Right cardiac atrium (tissue), 5 donors: ENCODE measurements around the gene HSPG2. TPM values are rescaled to one million over a fixed set of nuclear protein-coding genes. Genes with fewer than 3 reads are reported as not detected.
"Not testable (repeated sequence)": the region's sequence is repeated elsewhere in the genome, so short reads cannot be mapped to it uniquely, and the experiment has no call there.

Experiments
- ATAC-seq, 2 donors: fragments of 200-7000 bp; cut with Tn5 transposase; one replicate each; pipeline versions ENCODE4 v1.8.0 to v1.9.1; 2020; ENCODE audit warnings: moderate library complexity in 2 of 2, mild to moderate bottlenecking in 1 of 2
- DNase-seq, 3 donors: peaks; one replicate each; pipeline ENCODE4 v3.0.0-alpha.2; 2020
- H3K27ac ChIP-seq: one replicate; pipeline ENCODE4 v1.5.1; 2013; ENCODE audit warnings: mild to moderate bottlenecking, low read length, control low read depth, moderate library complexity
- H3K27me3 ChIP-seq: one replicate; pipeline ENCODE4 v1.6.1; 2013; ENCODE audit not compliant: control insufficient read depth, insufficient read depth
- H3K4me1 ChIP-seq: one replicate; pipeline ENCODE4 v1.6.1; 2013; ENCODE audit warnings: low read length; ENCODE audit not compliant: control insufficient read depth, insufficient read depth
- H3K4me3 ChIP-seq: one replicate; pipeline ENCODE4 v1.5.1; 2013; ENCODE audit warnings: low read length, control low read depth
- H3K9me3 ChIP-seq: one replicate; pipeline ENCODE4 v1.6.1; 2013; ENCODE audit warnings: low read length; ENCODE audit not compliant: control insufficient read depth
- WGBS: extraction: QIAGEN DNeasy Blood & Tissue Kit; methylation state at CpG from one replicate; pipeline ENCODE4 v1.1.7; 2013; 5-methylcytosine and 5-hydroxymethylcytosine counted together
- intact Hi-C, 4 donors: fragments of 100-400 bp; cut with DNase I; formaldehyde crosslinking; loops; one replicate each; pipeline versions ENCODE4 v1.11.0 to v1.14.0; 2022 to 2023
- polyA plus RNA-seq: library from polyadenylated mRNA; stranded (reverse); fragments of 200-250 nt; gene quantifications from one replicate; pipeline ENCODE4 v1.2.3, GENCODE V29; 2013
- total RNA-seq, 4 donors: library from RNA; stranded (reverse); fragmentation: NEBNext Ultra II Directional; extraction: Animal tissue kit (Norgen Biotek cat#: 25700); gene quantifications; one replicate each; pipeline ENCODE4 v1.2.1, GENCODE V29; 2021
- donor health status: healthy with polysubstance abuse.
- donor health status: DM: no; HTN: yes; CAD: no.
- donor health status: DM: no; HTN: no; CAD: no.
- donor health status: DM: no; HTN: yes; CAD: no; lungs with severe emphysema.
- donor health status: DM: yes; HTN: yes; CAD: no.

Gene HSPG2
- total and polyA plus RNA-seq, 5 donors = 257 to 659 (median 459) TPM

DNA sequence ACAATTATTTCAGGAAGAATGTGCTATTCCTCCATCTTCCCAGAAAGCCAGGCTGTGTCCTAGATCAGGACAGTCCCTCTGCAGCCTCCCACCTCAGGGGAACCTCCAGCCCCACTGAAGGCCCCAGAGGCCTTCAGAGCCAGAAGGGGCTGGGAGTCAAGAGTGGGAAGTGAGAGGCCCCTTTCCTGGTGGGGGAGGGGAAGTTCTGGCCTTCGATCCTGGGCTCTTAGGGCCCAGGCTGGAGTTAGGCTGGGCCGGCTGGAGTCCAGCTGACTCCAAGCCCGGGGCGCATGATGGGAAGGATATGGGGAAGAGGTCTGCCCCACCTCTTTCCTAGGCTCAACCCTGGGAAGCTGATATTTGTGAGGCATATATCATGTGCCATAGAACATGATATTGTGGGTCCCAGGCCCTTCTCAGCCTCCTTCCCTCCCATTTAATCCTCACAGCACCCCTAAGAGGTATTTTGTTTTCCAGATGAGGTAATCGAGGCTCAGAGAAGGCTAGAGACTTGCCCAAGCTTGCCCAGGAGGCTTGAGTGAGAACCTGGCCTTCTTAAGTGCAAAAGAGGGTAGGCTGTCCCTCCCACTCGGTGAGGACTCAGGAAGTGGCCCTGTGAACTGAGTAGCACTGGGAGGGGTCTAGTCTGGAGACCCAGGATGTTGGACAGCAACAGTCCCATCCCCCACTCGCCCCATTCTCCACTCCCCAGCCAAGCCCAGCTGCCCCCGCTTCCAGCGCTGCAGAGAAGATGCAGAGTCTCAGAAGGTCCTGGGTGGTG lies 18.6 kb upstream of the HSPG2 start:
- H3K4me1 ChIP-seq = peaks cover 15% of the 10 kb centered on the region
- 42% methylated on average over 9 of the region's 9 CpGs for WGBS
- peak overlapping the region; percentile 81 for H3K27ac ChIP-seq
- H3K9me3 ChIP-seq = no peaks in the 10 kb centered on the region
- intact Hi-C loops = no loop called here
- ATAC-seq (peak; percentile 53 to 63), DNase-seq (peak; percentile 56 to 91 (median 87))
- H3K4me3 ChIP-seq = no peak overlapping the region
- no peaks in the 10 kb centered on the region for H3K27me3 ChIP-seq

DNA sequence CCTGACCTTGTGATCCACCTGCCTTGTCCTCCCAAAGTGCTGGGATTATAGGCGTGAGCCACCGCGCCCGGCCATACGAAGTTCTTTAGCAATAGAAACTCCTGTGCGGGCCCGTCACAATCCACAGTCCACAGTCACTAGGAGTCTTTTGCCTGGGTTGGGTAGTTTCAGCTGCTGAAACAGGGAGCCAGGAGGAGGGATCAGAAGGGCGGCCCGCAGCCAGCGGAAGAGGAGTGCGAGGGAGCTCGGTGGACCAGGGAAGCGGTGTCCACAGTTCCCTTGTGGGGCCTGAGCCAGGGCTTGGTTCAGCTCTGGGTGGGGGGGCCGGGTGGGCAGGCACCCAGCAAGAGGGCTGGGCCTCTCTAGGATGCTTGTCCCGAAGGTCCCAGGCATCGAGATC lies 17.9 kb upstream of the HSPG2 start:
- Histone ChIP-seq H3K27me3 (no peaks in the 10 kb centered on the region), H3K4me1 (peaks cover 15% of the 10 kb centered on the region), H3K9me3 (no peaks in the 10 kb centered on the region), H3K4me3 (no peak overlapping the region), H3K27ac (peak overlapping the region; percentile 81)
- DNase-seq = peak; percentile 85 to 93 (median 92)
- peak; percentile 57 to 83 for ATAC-seq
- WGBS = 40% methylated on average over 16 of the region's 16 CpGs
- intact Hi-C loops = no loop called here

GRCh38 chr1:21952786-21953520 lies 15.8 kb upstream of the HSPG2 start:
- Histone ChIP-seq H3K27ac (no peak overlapping the region), H3K9me3 (no peaks in the 10 kb centered on the region), H3K27me3 (no peaks in the 10 kb centered on the region), H3K4me3 (no peak overlapping the region), H3K4me1 (peaks cover 15% of the 10 kb centered on the region)
- intact Hi-C loops = no loop called here
- ATAC-seq (no peak), DNase-seq (peak in 1 of 3 donors; percentile 38)
- WGBS = 63% methylated on average over 6 of the region's 6 CpGs

DNA sequence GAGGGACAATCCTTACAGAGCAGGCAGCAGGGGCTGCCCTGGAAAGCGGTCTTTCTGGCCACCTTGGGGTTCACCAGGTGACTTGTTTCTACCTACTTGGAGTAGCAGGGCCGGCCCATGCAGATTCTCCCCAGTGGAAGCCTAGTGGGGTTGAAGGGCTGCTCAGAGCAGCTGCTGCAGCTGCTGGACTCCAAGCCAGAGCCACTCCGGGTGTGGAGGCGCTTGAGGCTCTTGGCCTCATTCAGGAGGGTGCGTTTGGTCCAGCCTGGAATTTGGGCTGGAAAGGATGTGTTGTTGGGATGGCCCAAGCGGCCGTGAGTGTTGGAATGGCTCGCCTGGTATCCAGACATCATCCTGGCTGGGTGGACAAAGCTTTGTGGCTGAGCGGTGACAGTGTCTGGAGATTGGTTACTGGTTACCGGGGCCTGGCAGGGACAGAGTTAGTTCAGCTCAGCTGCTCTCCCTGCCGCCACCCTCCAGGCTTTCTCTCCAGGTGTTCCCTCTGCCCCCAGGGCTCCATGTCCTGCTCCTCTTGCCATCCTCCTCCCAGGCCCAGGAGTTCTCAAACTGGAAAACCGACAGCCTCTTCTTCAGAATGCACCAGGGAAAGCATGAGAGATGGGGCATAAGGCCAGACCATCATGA lies 14.2 kb upstream of the HSPG2 start:
- DNase-seq = peak in 2 of 3 donors; percentile 65 to 72
- no peaks in the 10 kb centered on the region for H3K9me3 ChIP-seq
- ATAC-seq = no peak
- H3K4me1 ChIP-seq = peaks cover 3% of the 10 kb centered on the region
- intact Hi-C loops = no loop called here
- 73% methylated on average over 12 of the region's 12 CpGs for WGBS
- no peak overlapping the region for H3K4me3 ChIP-seq
- H3K27ac ChIP-seq = no peak overlapping the region
- no peaks in the 10 kb centered on the region for H3K27me3 ChIP-seq

- ATAC-seq = no peak
These were observed 13.6 kb upstream of the HSPG2 start for GRCh38 chr1:21950734-21951133.

DNA sequence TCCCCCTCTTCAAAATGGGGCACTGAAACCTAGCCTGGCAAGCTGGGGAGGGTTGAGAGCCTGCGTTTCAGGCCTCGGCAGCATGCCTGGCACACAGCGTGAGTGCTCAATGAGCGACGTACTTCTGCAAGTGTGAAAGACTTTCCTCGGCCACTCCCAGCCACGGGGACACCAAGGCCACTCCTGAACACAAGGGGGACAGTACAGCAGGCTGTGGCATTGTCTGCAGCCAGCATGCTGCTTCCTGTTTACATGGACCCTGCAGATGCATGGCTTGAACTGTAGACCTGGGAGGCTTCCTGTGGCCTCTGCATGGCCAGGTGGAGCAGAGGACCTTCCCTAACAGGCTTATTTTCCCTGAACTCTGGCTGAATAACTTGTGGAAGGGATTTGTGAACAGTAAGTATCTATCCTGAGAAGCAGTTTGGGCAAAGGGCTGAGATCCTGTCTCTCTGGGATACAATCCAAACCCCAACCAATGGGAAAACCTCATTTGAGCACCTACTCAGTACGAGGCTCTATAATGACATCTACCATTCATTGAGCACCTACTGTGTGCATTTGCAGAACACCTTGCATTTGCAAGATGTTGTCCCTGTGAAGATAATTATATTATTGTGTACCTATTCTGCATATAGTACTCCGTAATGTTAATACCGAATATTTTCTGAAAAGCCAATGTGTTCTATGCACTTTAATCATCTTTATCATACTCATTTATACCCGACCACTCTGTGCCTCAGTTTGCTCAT lies 9.9 kb upstream of the HSPG2 start:
- DNase-seq (peak in 2 of 3 donors; percentile 35 to 74), ATAC-seq (peak; percentile 44 to 57)
- Histone ChIP-seq H3K4me3 (no peak overlapping the region), H3K4me1 (peaks cover 4% of the 10 kb centered on the region), H3K27me3 (no peaks in the 10 kb centered on the region), H3K9me3 (no peaks in the 10 kb centered on the region), H3K27ac (peak overlapping the region; percentile 7)
- intact Hi-C loops = loop anchor here in 1 of 4 donors (10.0 kb wide), 1 partner anchor 52 kb away; no protein-coding TSS in a partner anchor
- 52% methylated on average over 11 of the region's 11 CpGs for WGBS

More at GRCh38 chr1:21950734-21951133, 13.6 kb upstream of the HSPG2 start:
- peak in 1 of 3 donors; percentile 33 for DNase-seq
- no peak overlapping the region for H3K27ac ChIP-seq
- no peaks in the 10 kb centered on the region for H3K27me3 ChIP-seq
- H3K9me3 ChIP-seq = no peaks in the 10 kb centered on the region
- WGBS = 91% methylated on average over 7 of the region's 7 CpGs
- intact Hi-C loops = no loop called here
- H3K4me3 ChIP-seq = no peak overlapping the region
- H3K4me1 ChIP-seq = peaks cover 3% of the 10 kb centered on the region

GRCh38 chr1:21944733-21945073 lies 7.6 kb upstream of the HSPG2 start:
- Histone ChIP-seq H3K4me1 (peaks cover 10% of the 10 kb centered on the region), H3K9me3 (no peaks in the 10 kb centered on the region), H3K27ac (peak overlapping the region; percentile 87), H3K27me3 (no peaks in the 10 kb centered on the region), H3K4me3 (no peak overlapping the region)
- DNase-seq (no peak), ATAC-seq (no peak)
- WGBS = 56% methylated on average over 3 of the region's 3 CpGs
- intact Hi-C loops = loop anchor here in 2 of 4 donors (5.0 to 10.0 kb wide), 2 partner anchors 37 to 50 kb away; no protein-coding TSS in a partner anchor

- H3K27me3 ChIP-seq, H3K4me3 ChIP-seq, H3K9me3 ChIP-seq: not testable (repeated sequence)
- Histone ChIP-seq H3K27ac (peak overlapping the region; percentile 87), H3K4me1 (peaks cover 18% of the 10 kb centered on the region)
- whole genome bisulfite sequencing = 59% methylated on average over 19 of the region's 19 CpGs
- intact Hi-C loops = loop anchor here in 2 of 4 donors (5.0 to 10.0 kb wide), 2 partner anchors 36 to 48 kb away; no protein-coding TSS in a partner anchor
- peak; percentile 16 to 19 for ATAC-seq
- peak in 2 of 3 donors; percentile 59 to 70 for DNase-seq
These were observed 6.0 kb upstream of the HSPG2 start for GRCh38 chr1:21942959-21943640.

- DNase-seq (no peak), ATAC-seq (no peak)
- Histone ChIP-seq H3K4me1 (peaks cover 22% of the 10 kb centered on the region), H3K27ac (peak overlapping the region; percentile 87), H3K4me3 (no peak overlapping the region), H3K27me3 (no peaks in the 10 kb centered on the region), H3K9me3 (no peaks in the 10 kb centered on the region)
- intact Hi-C loops = loop anchor here in 2 of 4 donors (5.0 to 10.0 kb wide), 2 partner anchors 35 to 48 kb away; no protein-coding TSS in a partner anchor
- 73% methylated on average over 10 of the region's 10 CpGs for WGBS
These were observed 5.4 kb upstream of the HSPG2 start for GRCh38 chr1:21942464-21942863.

GRCh38 chr1:21941370-21941769 lies 4.3 kb upstream of the HSPG2 start:
- intact Hi-C loops = loop anchor here in 2 of 4 donors (5.0 to 10.0 kb wide), 2 partner anchors 34 to 47 kb away; no protein-coding TSS in a partner anchor
- H3K27me3 ChIP-seq = no peaks in the 10 kb centered on the region
- H3K27ac ChIP-seq = no peak overlapping the region
- WGBS = 84% methylated on average over 5 of the region's 5 CpGs
- H3K9me3 ChIP-seq = no peaks in the 10 kb centered on the region
- H3K4me1 ChIP-seq = peaks cover 22% of the 10 kb centered on the region
- ATAC-seq = no peak
- H3K4me3 ChIP-seq = no peak overlapping the region
- DNase-seq = peak in 1 of 3 donors; percentile 38
